Trophoblast cell (in vitro differentiated cells and primary cell): ENCODE results near the gene TMEM63B.
A peak's percentile ranks its signal among the peaks of the same experiment; 100 is the strongest.

ENCODE experiments used
- DNase-seq, 2 donors: peaks; one replicate each; pipeline ENCODE4 v3.0.0-alpha.2; 2016
- H2AFZ ChIP-seq: 2 replicates; pipeline ENCODE4 v1.6.1; 2013; ENCODE audit warnings: low read length, moderate library complexity, mild to moderate bottlenecking; ENCODE audit not compliant: insufficient read depth, poor library complexity
- H2AK5ac ChIP-seq: 2 replicates; pipeline ENCODE4 v1.6.1; 2013; ENCODE audit warnings: mild to moderate bottlenecking, low read length
- H2BK120ac ChIP-seq: 2 replicates; pipeline ENCODE4 v1.6.1; 2013; ENCODE audit warnings: low read length, mild to moderate bottlenecking, moderate library complexity; ENCODE audit not compliant: insufficient read depth, poor library complexity
- H2BK12ac ChIP-seq: 2 replicates; pipeline ENCODE4 v1.6.1; 2013; ENCODE audit warnings: mild to moderate bottlenecking, low read length, moderate library complexity
- H2BK5ac ChIP-seq: 2 replicates; pipeline ENCODE4 v1.6.1; 2013; ENCODE audit warnings: low read length, low read depth, moderate library complexity, mild to moderate bottlenecking; ENCODE audit not compliant: poor library complexity
- H3K14ac ChIP-seq: 2 replicates; pipeline ENCODE4 v1.6.1; 2013; ENCODE audit warnings: mild to moderate bottlenecking, low read length
- H3K18ac ChIP-seq: 2 replicates; pipeline ENCODE4 v1.6.1; 2013; ENCODE audit warnings: mild to moderate bottlenecking, low read length
- H3K23ac ChIP-seq: 2 replicates; pipeline ENCODE4 v1.6.1; 2013; ENCODE audit warnings: low read length
- H3K27ac ChIP-seq: 2 replicates; pipeline ENCODE4 v1.5.1; 2013; ENCODE audit warnings: low read depth, mild to moderate bottlenecking, inconsistent platforms, low read length, moderate library complexity
- H3K27me3 ChIP-seq: 2 replicates; pipeline ENCODE4 v1.6.1; 2013; ENCODE audit warnings: inconsistent platforms, mild to moderate bottlenecking, low read length, moderate library complexity; ENCODE audit not compliant: insufficient read depth
- H3K36me3 ChIP-seq, 2 experiments: 1 replicate in 1 of 2; 2 replicates in 1 of 2; pipeline ENCODE4 v1.6.1; 2013; ENCODE audit warnings: low read length in 2 of 2, mild to moderate bottlenecking in 2 of 2, moderate library complexity in 1 of 2; ENCODE audit not compliant: insufficient read depth in 2 of 2, control insufficient read depth in 1 of 2
- H3K4ac ChIP-seq: 2 replicates; pipeline ENCODE4 v1.6.1; 2013; ENCODE audit warnings: low read depth, mild to moderate bottlenecking, low read length, moderate library complexity
- H3K4me1 ChIP-seq, 2 experiments: 1 replicate in 1 of 2; 2 replicates in 1 of 2; pipeline ENCODE4 v1.6.1; 2013; ENCODE audit warnings: low read length in 2 of 2, mild to moderate bottlenecking in 2 of 2, moderate library complexity in 1 of 2; ENCODE audit not compliant: insufficient read depth in 2 of 2, control insufficient read depth in 1 of 2
- H3K4me2 ChIP-seq: 2 replicates; pipeline ENCODE4 v1.6.1; 2013; ENCODE audit warnings: inconsistent platforms, mild to moderate bottlenecking, low read length, moderate library complexity
- H3K4me3 ChIP-seq: 2 replicates; pipeline ENCODE4 v1.5.1; 2013; ENCODE audit warnings: mild to moderate bottlenecking, low read depth, low read length, inconsistent platforms
- H3K79me1 ChIP-seq: one replicate; pipeline ENCODE4 v1.6.1; 2013; ENCODE audit warnings: low read length
- H3K79me2 ChIP-seq: 2 replicates; pipeline ENCODE4 v1.6.1; 2013; ENCODE audit warnings: low read length, mild to moderate bottlenecking; ENCODE audit not compliant: control insufficient read depth, insufficient read depth, poor library complexity
- H3K9ac ChIP-seq: 2 replicates; pipeline ENCODE4 v1.6.1; 2013; ENCODE audit warnings: mild to moderate bottlenecking, low read length
- H3K9me3 ChIP-seq: 2 replicates; pipeline ENCODE4 v1.6.1; 2013; ENCODE audit warnings: low read depth, mild to moderate bottlenecking, control low read depth, inconsistent platforms, low read length; ENCODE audit not compliant: insufficient read depth
- H4K12ac ChIP-seq: 2 replicates; pipeline ENCODE4 v1.6.1; 2013; ENCODE audit warnings: low read depth, mild to moderate bottlenecking, low read length, moderate library complexity
- H4K8ac ChIP-seq: 2 replicates; pipeline ENCODE4 v1.6.1; 2013; ENCODE audit warnings: low read depth, mild to moderate bottlenecking, low read length, moderate library complexity
- H4K91ac ChIP-seq: one replicate; pipeline ENCODE4 v1.6.1; 2013; ENCODE audit warnings: low read depth, mild to moderate bottlenecking, low read length, moderate library complexity
- WGBS: extraction: QIAGEN DNeasy Blood & Tissue Kit; methylation state at CpG from one replicate; pipeline ENCODE4 v1.1.7; 2013; ENCODE audit warnings: missing lambda C conversion rate; ENCODE audit not compliant: insufficient read length, insufficient coverage; ENCODE audit errors: extremely low coverage; 5-methylcytosine and 5-hydroxymethylcytosine counted together

Gene TMEM63B

DNA sequence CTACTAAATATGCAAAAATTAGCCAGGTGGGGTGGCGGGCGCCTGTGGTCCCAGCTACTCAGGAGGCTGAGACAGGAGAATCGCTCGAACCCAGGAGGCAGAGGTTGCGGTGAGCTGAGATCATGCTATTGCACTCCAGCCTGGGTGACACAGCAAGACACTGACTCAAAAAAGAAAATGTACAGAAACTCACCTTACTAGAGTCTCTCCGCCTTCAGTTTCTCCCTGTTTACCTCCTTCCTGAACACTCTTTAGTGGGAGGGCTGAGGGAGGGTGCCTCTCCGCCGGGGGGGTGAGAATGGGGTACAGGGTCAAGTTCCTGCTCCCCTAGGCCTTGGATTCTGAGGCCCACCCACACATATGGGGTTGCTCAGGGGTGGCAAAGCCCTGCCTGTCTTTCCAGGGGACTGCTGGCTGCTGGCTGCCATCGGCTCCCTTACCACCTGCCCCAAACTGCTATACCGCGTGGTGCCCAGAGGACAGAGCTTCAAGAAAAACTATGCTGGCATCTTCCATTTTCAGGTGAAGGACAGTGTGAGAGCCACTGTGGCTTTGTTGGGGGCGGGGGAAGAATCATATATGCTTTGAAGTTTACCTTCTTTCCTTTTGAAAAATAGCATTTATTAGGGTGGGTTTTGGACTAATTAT, 44.7 kb downstream of the TMEM63B start:
- H3K9me3 ChIP-seq = peaks cover 3% of the 10 kb centered on the region
- H2BK5ac ChIP-seq = no peak overlapping the region
- no peak overlapping the region for H3K14ac ChIP-seq
- H3K36me3 ChIP-seq = no peaks in the 10 kb centered on the region
- no peak overlapping the region for H3K23ac ChIP-seq
- peak overlapping the region; percentile 18 for H2AK5ac ChIP-seq
- H2BK12ac ChIP-seq = no peak overlapping the region
- H4K91ac ChIP-seq = peak overlapping the region; percentile 7
- peaks cover 7 to 10% of the 10 kb centered on the region in 2 experiments for H3K4me1 ChIP-seq
- H3K27me3 ChIP-seq = no peaks in the 10 kb centered on the region
- no peak overlapping the region for H3K4me3 ChIP-seq
- H3K4ac ChIP-seq = no peak overlapping the region
- no peak overlapping the region for H4K12ac ChIP-seq
- no peaks in the 10 kb centered on the region for H3K79me2 ChIP-seq
- no peak overlapping the region for H4K8ac ChIP-seq
- H3K27ac ChIP-seq = no peak overlapping the region
- no CpG with 5 or more reads among the region's 12 CpGs for WGBS
- no peak overlapping the region for H3K9ac ChIP-seq
- no peak overlapping the region for H3K18ac ChIP-seq
- H2BK120ac ChIP-seq = no peak overlapping the region
- H2AFZ ChIP-seq = no peak overlapping the region
- DNase-seq = no peak
- no peak overlapping the region for H3K4me2 ChIP-seq
- peaks cover 7% of the 10 kb centered on the region for H3K79me1 ChIP-seq

DNA sequence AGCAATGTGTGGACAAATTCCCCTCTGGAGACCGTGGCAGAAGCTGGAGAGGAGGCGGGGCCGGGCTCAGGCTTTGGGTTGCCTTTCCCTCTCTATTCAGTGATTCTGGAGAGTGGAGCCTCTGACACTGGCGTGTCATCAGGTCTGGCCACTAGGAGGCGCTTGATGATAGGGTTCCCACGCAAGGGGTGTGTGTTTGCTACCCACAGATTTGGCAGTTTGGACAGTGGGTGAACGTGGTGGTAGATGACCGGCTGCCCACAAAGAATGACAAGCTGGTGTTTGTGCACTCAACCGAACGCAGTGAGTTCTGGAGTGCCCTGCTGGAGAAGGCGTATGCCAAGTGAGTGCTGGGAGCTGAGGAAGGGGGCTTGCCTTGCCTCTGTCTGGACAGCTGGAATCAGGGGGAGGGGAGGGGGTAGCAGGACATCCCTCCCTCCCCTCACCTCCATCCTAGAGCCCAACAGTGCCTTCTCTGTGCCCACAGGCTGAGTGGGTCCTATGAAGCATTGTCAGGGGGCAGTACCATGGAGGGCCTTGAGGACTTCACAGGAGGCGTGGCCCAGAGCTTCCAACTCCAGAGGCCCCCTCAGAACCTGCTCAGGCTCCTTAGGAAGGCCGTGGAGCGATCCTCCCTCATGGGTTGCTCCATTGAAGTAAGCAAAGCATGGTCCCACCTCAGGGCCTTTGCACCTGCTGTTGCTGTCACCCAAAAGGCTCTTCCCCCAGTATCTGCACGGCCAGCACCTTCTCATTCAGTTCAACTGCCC, 45.6 kb downstream of the TMEM63B start:
- no CpG with 5 or more reads among the region's 15 CpGs for WGBS
- no peak overlapping the region for H3K4me3 ChIP-seq
- no peak overlapping the region for H4K12ac ChIP-seq
- no peak overlapping the region for H2AFZ ChIP-seq
- peaks cover 14 to 17% of the 10 kb centered on the region in 2 experiments for H3K4me1 ChIP-seq
- no peaks in the 10 kb centered on the region for H3K36me3 ChIP-seq
- H3K4ac ChIP-seq = no peak overlapping the region
- H3K27ac ChIP-seq = no peak overlapping the region
- H2BK120ac ChIP-seq = peak overlapping the region; percentile 34
- no peak overlapping the region for H3K4me2 ChIP-seq
- no peaks in the 10 kb centered on the region for H3K27me3 ChIP-seq
- H3K79me2 ChIP-seq = no peaks in the 10 kb centered on the region
- H4K91ac ChIP-seq = peak overlapping the region; percentile 1
- H3K14ac ChIP-seq = peak overlapping the region; percentile 2
- H3K9me3 ChIP-seq = peaks cover 5% of the 10 kb centered on the region
- no peak overlapping the region for H3K23ac ChIP-seq
- no peak overlapping the region for H3K9ac ChIP-seq
- H2AK5ac ChIP-seq = peak overlapping the region; percentile 16
- peak; percentile 76 to 95 for DNase-seq
- no peak overlapping the region for H4K8ac ChIP-seq
- no peak overlapping the region for H3K18ac ChIP-seq
- peaks cover 16% of the 10 kb centered on the region for H3K79me1 ChIP-seq
- peak overlapping the region; percentile 25 for H2BK12ac ChIP-seq
- no peak overlapping the region for H2BK5ac ChIP-seq

- WGBS = no CpG with 5 or more reads among the region's 15 CpGs
- H4K8ac ChIP-seq = peak overlapping the region; percentile 40
Observed at GRCh38 chr6:44176130-44176761, 48.9 kb downstream of the TMEM63B start.

GRCh38 chr6:44176762-44177509, 49.6 kb downstream of the TMEM63B start:
- H3K36me3 ChIP-seq = no peaks in the 10 kb centered on the region
- DNase-seq = peak; percentile 8 to 35
- no peak overlapping the region for H3K9ac ChIP-seq
- peak overlapping the region; percentile 36 for H2AK5ac ChIP-seq
- peaks cover 29% of the 10 kb centered on the region for H3K79me1 ChIP-seq
- no peak overlapping the region for H4K12ac ChIP-seq
- H2BK5ac ChIP-seq = peak overlapping the region; percentile 87
- peaks cover 5% of the 10 kb centered on the region for H3K9me3 ChIP-seq
- WGBS = no CpG with 5 or more reads among the region's 24 CpGs
- peak overlapping the region; percentile 18 for H3K4ac ChIP-seq
- no peaks in the 10 kb centered on the region for H3K79me2 ChIP-seq
- H3K27me3 ChIP-seq = no peaks in the 10 kb centered on the region
- peak overlapping the region; percentile 24 for H2BK120ac ChIP-seq
- H3K14ac ChIP-seq = peak overlapping the region; percentile 75
- peak overlapping the region; percentile 40 for H4K8ac ChIP-seq
- H3K4me2 ChIP-seq = no peak overlapping the region
- no peak overlapping the region for H3K23ac ChIP-seq
- peaks cover 18 to 29% of the 10 kb centered on the region in 2 experiments for H3K4me1 ChIP-seq
- H2AFZ ChIP-seq = peak overlapping the region; percentile 3
- H2BK12ac ChIP-seq = peak overlapping the region; percentile 55
- H4K91ac ChIP-seq = peak overlapping the region; percentile 60
- peak overlapping the region; percentile 95 for H3K27ac ChIP-seq
- peak overlapping the region; percentile 10 for H3K18ac ChIP-seq
- no peak overlapping the region for H3K4me3 ChIP-seq

More at GRCh38 chr6:44176130-44176761, 48.9 kb downstream of the TMEM63B start:
- peak overlapping the region; percentile 55 for H2BK12ac ChIP-seq
- no peaks in the 10 kb centered on the region for H3K27me3 ChIP-seq
- no peak overlapping the region for H3K4ac ChIP-seq
- no peak overlapping the region for H4K12ac ChIP-seq
- DNase-seq = no peak
- peaks cover 18 to 29% of the 10 kb centered on the region in 2 experiments for H3K4me1 ChIP-seq
- peaks cover 5% of the 10 kb centered on the region for H3K9me3 ChIP-seq
- no peak overlapping the region for H3K4me2 ChIP-seq
- H2BK120ac ChIP-seq = peak overlapping the region; percentile 24
- H3K36me3 ChIP-seq = no peaks in the 10 kb centered on the region
- peak overlapping the region; percentile 75 for H3K14ac ChIP-seq
- no peak overlapping the region for H3K18ac ChIP-seq
- H3K23ac ChIP-seq = no peak overlapping the region
- H3K79me2 ChIP-seq = no peaks in the 10 kb centered on the region
- no peak overlapping the region for H3K9ac ChIP-seq
- peaks cover 29% of the 10 kb centered on the region for H3K79me1 ChIP-seq
- H3K27ac ChIP-seq = no peak overlapping the region
- peak overlapping the region; percentile 2 for H2AK5ac ChIP-seq
- no peak overlapping the region for H2BK5ac ChIP-seq
- H3K4me3 ChIP-seq = peak overlapping the region; percentile 3
- no peak overlapping the region for H2AFZ ChIP-seq
- peak overlapping the region; percentile 60 for H4K91ac ChIP-seq
